ENCODE results near the gene ST6GALNAC4. TPM values are rescaled to one million over a fixed set of nuclear protein-coding genes. Genes with fewer than 3 reads are reported as not detected.

Gene ST6GALNAC4
- total and polyA plus RNA-seq, 9 of the 15 experiments (the other 6 are each of a cell fraction or from before 2014, with no cell fraction given) = 2.6 to 43.1 (median 15.4) TPM

- no peak for TF ChIP-seq REST (IDR thresholded peaks at IDR 0.05; ENCODE audit: borderline replicate concordance)
- no peak for TF ChIP-seq REST (CRISPR knock-in tag; IDR thresholded peaks at IDR 0.05; ENCODE audit: low read depth)
- peak; percentile 47 for TF ChIP-seq PKNOX1 (IDR thresholded peaks at IDR 0.05)
- no peak for TF ChIP-seq SP2 (IDR thresholded peaks at IDR 0.05; ENCODE audit: extremely low read depth, low read depth, low read length, poor library complexity, severe bottlenecking)
- TF ChIP-seq SIX5 (IDR thresholded peaks at IDR 0.05; ENCODE audit: borderline replicate concordance in 1 of 2, insufficient read depth in 1 of 2, low read depth in 1 of 2, low read length in 2 of 2) = no peak
- TF ChIP-seq KLF10 (CRISPR knock-in tag; IDR thresholded peaks at IDR 0.05) = no peak
- TF ChIP-seq ZNF41 (CRISPR knock-in tag; conservative IDR thresholded peaks at IDR 0.05) = no peak
- TF ChIP-seq LCOR (CRISPR knock-in tag; IDR thresholded peaks at IDR 0.05) = no peak
- no peak for TF ChIP-seq PTBP1 (IDR thresholded peaks at IDR 0.05; ENCODE audit: low read depth, low read length)
- TF ChIP-seq HIVEP1 (CRISPR knock-in tag; IDR thresholded peaks at IDR 0.05) = no peak
- TF ChIP-seq KAT8 (IDR thresholded peaks at IDR 0.05; ENCODE audit: low read depth) = no peak
- no peak for TF ChIP-seq HMG20B (CRISPR knock-in tag; IDR thresholded peaks at IDR 0.05)
- peak in 1 of 2 experiments; percentile 50; a peak in 1 of 4 replicates for TF ChIP-seq SRF (CRISPR knock-in tag; IDR thresholded peaks at IDR 0.05)
- no peak for TF ChIP-seq RUNX1 (IDR thresholded peaks at IDR 0.05; ENCODE audit: low read depth)
- no peak for TF ChIP-seq KDM5B (IDR thresholded peaks at IDR 0.05; ENCODE audit: insufficient replicate concordance, low read depth, low read length)
- TF ChIP-seq NONO (IDR thresholded peaks at IDR 0.05; ENCODE audit: low read depth in 2 of 2, low read length in 1 of 2) = peak in 1 of 2 experiments; percentile 44; a peak in 1 of 4 replicates
- peak; percentile 55; the same call in 1 of the 2 replicates for TF ChIP-seq ETV5 (CRISPR knock-in tag; IDR thresholded peaks at IDR 0.05; ENCODE audit: low read depth)
- no peak for TF ChIP-seq FOXJ3 (CRISPR knock-in tag; IDR thresholded peaks at IDR 0.05)
- TF ChIP-seq ZFP36 (IDR thresholded peaks at IDR 0.05; ENCODE audit: low read depth, low read length, partially characterized antibody) = no peak
- TF ChIP-seq HNRNPL (IDR thresholded peaks at IDR 0.05; ENCODE audit: low read depth, low read length) = no peak
- TF ChIP-seq MECOM (CRISPR knock-in tag; IDR thresholded peaks at IDR 0.05) = no peak
Measured at GRCh38 chr9:127877566-127877998, 39.3 kb downstream of the ST6GALNAC4 start, which contains the start of gene AK1 (continued).
